ENCODE measurements around the gene FAM13A.

- TF ChIP-seq FOXK2 (IDR thresholded peaks at IDR 0.05) = no peak
- no peak for TF ChIP-seq FOXM1 (IDR thresholded peaks at IDR 0.05; ENCODE audit: borderline replicate concordance)
- no peak for TF ChIP-seq BHLHE40 (IDR thresholded peaks at IDR 0.05; ENCODE audit: borderline replicate concordance)
- no peak for TF ChIP-seq HDGF (IDR thresholded peaks at IDR 0.05; ENCODE audit: borderline replicate concordance)
- no peak for TF ChIP-seq SP1 (IDR thresholded peaks at IDR 0.05)
- no peak for TF ChIP-seq TARDBP (IDR thresholded peaks at IDR 0.05)
- no peak for TF ChIP-seq PKNOX1 (IDR thresholded peaks at IDR 0.05)
- TF ChIP-seq FOXA1 (IDR thresholded peaks at IDR 0.05) = no peak
- no peak for TF ChIP-seq ZNF384 (IDR thresholded peaks at IDR 0.05)
- no peak for TF ChIP-seq L3MBTL2 (conservative IDR thresholded peaks at IDR 0.05)
Observed at GRCh38 chr4:89044147-89044900, 12.7 kb downstream of the FAM13A start.

Measured in HEK293T (cell line).